Cardiac fibroblast (primary cell): ENCODE measurements around the gene AP2A2.

ENCODE experiments used
- DNase-seq, 2 donors: peaks; one replicate each; pipeline versions ENCODE4 v3.0.0 to v3.0.0-alpha.2; 2010; ENCODE audit warnings: low read depth in 2 of 2
- H3K4me3 ChIP-seq, 2 donors: replicated peaks in 1 of 2; 1 replicate in 1 of 2; 2 replicates in 1 of 2; pipeline ENCODE4 v1.5.1; 2011; ENCODE audit warnings: low read depth in 2 of 2, low read length in 2 of 2, mild to moderate bottlenecking in 2 of 2, moderate library complexity in 1 of 2
- CTCF ChIP-seq: IDR thresholded peaks from one replicate; pipeline ENCODE4 v1.5.1; 2011; ENCODE audit warnings: low read depth, mild to moderate bottlenecking, low read length, inconsistent platforms

Gene AP2A2

GRCh38 chr11:937841-938261 is 12.2 kb downstream of the AP2A2 start:
- H3K4me3 ChIP-seq, result no peak overlapping the region
- TF ChIP-seq CTCF, result no peak
- DNase-seq, result no peak

- DNase-seq, result no peak
- no peak for TF ChIP-seq CTCF
- H3K4me3 ChIP-seq, result no peak overlapping the region
These were observed 14.9 kb downstream of the AP2A2 start for GRCh38 chr11:940496-941135.

- no peak for TF ChIP-seq CTCF
- no peak overlapping the region for H3K4me3 ChIP-seq
- peak; percentile 72 to 78 for DNase-seq
These were observed 17.2 kb downstream of the AP2A2 start for GRCh38 chr11:942823-943222.

GRCh38 chr11:944711-945470 is 19.2 kb downstream of the AP2A2 start:
- H3K4me3 ChIP-seq, result no peak overlapping the region
- TF ChIP-seq CTCF, result peak; percentile 12

GRCh38 chr11:945986-946385 is 20.3 kb downstream of the AP2A2 start:
- no peak for TF ChIP-seq CTCF
- peak in 1 of 2 donors; percentile 73 for DNase-seq
- no peak overlapping the region for H3K4me3 ChIP-seq

More at GRCh38 chr11:944711-945470, 19.2 kb downstream of the AP2A2 start:
- peak; percentile 15 to 45 for DNase-seq

- H3K4me3 ChIP-seq, result no peak overlapping the region
- DNase-seq, result no peak
- TF ChIP-seq CTCF, result no peak
These were observed 22.1 kb downstream of the AP2A2 start for GRCh38 chr11:947744-948143.
